CD4-positive, CD25-positive, alpha-beta regulatory T cell (primary cell): Measurements from ENCODE around the gene SOHLH1. TPM values are rescaled to one million over a fixed set of nuclear protein-coding genes. Genes with fewer than 3 reads are reported as not detected.
"Not testable (repeated sequence)": the region's sequence is repeated elsewhere in the genome, so short reads cannot be mapped to it uniquely, and the experiment has no call there.

ENCODE experiments used
- ATAC-seq, 2 donors: fragments of 150-1000 bp; cut with Tn5 transposase; one replicate each; pipeline ENCODE4 v1.10.0; 2021; ENCODE audit warnings: low read depth in 2 of 2, moderate number of reproducible peaks in 2 of 2, moderate library complexity in 1 of 2
- DNase-seq, 3 donors: peaks; one replicate each; pipeline versions ENCODE4 v3.0.0 to v3.0.0-alpha.2; 2012 to 2022; ENCODE audit warnings: mixed read lengths in 1 of 3
- H3K27ac ChIP-seq: one replicate; pipeline ENCODE4 v1.7.0; 2013; ENCODE audit warnings: mild to moderate bottlenecking, low read length; ENCODE audit not compliant: insufficient read depth, poor library complexity, severe bottlenecking
- H3K27me3 ChIP-seq: one replicate; pipeline ENCODE4 v1.7.0; 2013; ENCODE audit warnings: low read length; ENCODE audit not compliant: control insufficient read depth, insufficient read depth
- H3K36me3 ChIP-seq: one replicate; pipeline ENCODE4 v1.7.0; 2013; ENCODE audit warnings: mild to moderate bottlenecking, low read length, moderate library complexity; ENCODE audit not compliant: control insufficient read depth, insufficient read depth
- H3K4me1 ChIP-seq: 2 replicates; pipeline ENCODE4 v1.7.0; 2013; ENCODE audit warnings: mild to moderate bottlenecking, low read length; ENCODE audit not compliant: insufficient read depth, control insufficient read depth, poor library complexity, severe bottlenecking
- H3K4me3 ChIP-seq: one replicate; pipeline ENCODE4 v1.7.0; 2013; ENCODE audit warnings: low read depth, mild to moderate bottlenecking, low read length, moderate library complexity
- H3K9me3 ChIP-seq, 2 experiments: 1 replicate in 1 of 2; 2 replicates in 1 of 2; pipeline ENCODE4 v1.7.0; 2013; ENCODE audit warnings: low read length in 2 of 2, mild to moderate bottlenecking in 1 of 2, moderate library complexity in 1 of 2; ENCODE audit not compliant: control insufficient read depth in 2 of 2
- H3K27ac Mint-ChIP-seq, 3 donors: one replicate each; pipeline ENCODE4 v1.8.0; 2020 to 2022; ENCODE audit warnings: mild to moderate bottlenecking in 3 of 3, mixed read lengths in 3 of 3, moderate library complexity in 2 of 3
- H3K27me3 Mint-ChIP-seq: one replicate; pipeline ENCODE4 v1.8.0; 2022; ENCODE audit warnings: mild to moderate bottlenecking, mixed read lengths
- H3K36me3 Mint-ChIP-seq: one replicate; pipeline ENCODE4 v1.8.0; 2020; ENCODE audit warnings: mixed read lengths
- H3K4me1 Mint-ChIP-seq, 4 donors: one replicate each; pipeline ENCODE4 v1.8.0; 2020 to 2022; ENCODE audit warnings: mixed read lengths in 4 of 4, mild to moderate bottlenecking in 1 of 4
- H3K4me3 Mint-ChIP-seq, 4 donors: one replicate each; pipeline ENCODE4 v1.8.0; 2020 to 2022; ENCODE audit warnings: mild to moderate bottlenecking in 4 of 4, mixed read lengths in 4 of 4, moderate library complexity in 3 of 4
- H3K9me3 Mint-ChIP-seq, 7 donors: one replicate each; pipeline ENCODE4 v1.8.0; 2020 to 2022; ENCODE audit warnings: mixed read lengths in 7 of 7, mild to moderate bottlenecking in 3 of 7, moderate library complexity in 2 of 7
- polyA plus RNA-seq, 4 donors: library from polyadenylated mRNA; unstranded; fragments of 300-500 nt; fragmentation: Illumina TruSeq; gene quantifications; one replicate each; pipeline ENCODE4 v1.2.3, GENCODE V29; 2021
- total RNA-seq: library from RNA; stranded (reverse); gene quantifications from one replicate; pipeline ENCODE4 v1.2.3, GENCODE V29; 2022

Gene SOHLH1
- total and polyA plus RNA-seq, 5 donors from 2014 or later = not detected

DNA sequence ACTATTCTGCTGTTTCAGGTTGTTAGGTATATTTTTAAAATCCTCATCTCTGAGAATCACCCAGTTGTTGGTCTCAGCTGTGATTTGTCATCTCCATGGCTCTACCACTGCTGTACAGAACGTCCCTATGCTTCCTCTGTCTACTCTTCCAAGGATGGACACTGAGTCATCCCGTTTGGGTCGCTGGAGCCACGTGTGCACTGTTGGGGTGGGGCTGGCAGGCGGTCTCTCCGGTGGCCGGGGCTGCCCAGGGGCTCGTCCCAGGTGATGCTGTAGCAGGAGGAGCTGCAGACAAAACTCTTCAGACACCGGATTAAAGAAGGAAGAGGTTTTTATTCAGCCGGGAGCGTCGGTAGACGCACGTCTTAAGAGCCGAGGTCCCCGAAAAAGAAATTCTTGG lies 19.2 kb downstream of the SOHLH1 start:
- H3K36me3 Mint-ChIP-seq = no peaks in the 10 kb centered on the region
- H3K27ac ChIP-seq = no peak overlapping the region
- H3K27me3 Mint-ChIP-seq = peaks cover 4% of the 10 kb centered on the region
- H3K27ac Mint-ChIP-seq = peak overlapping the region in 1 of 3 donors; percentile 95
- no peaks in the 10 kb centered on the region for H3K4me1 ChIP-seq
- ATAC-seq (no peak), DNase-seq (no peak)
- no peaks in the 10 kb centered on the region for H3K27me3 ChIP-seq
- no peaks in the 10 kb centered on the region for H3K36me3 ChIP-seq
- H3K4me1 Mint-ChIP-seq = no peaks in the 10 kb centered on the region
- no peaks in the 10 kb centered on the region for H3K9me3 ChIP-seq
- H3K9me3 Mint-ChIP-seq = peaks cover 0 to 2% (median 0%) of the 10 kb centered on the region in 7 donors
- H3K4me3 Mint-ChIP-seq = no peak overlapping the region
- H3K4me3 ChIP-seq = no peak overlapping the region

DNA sequence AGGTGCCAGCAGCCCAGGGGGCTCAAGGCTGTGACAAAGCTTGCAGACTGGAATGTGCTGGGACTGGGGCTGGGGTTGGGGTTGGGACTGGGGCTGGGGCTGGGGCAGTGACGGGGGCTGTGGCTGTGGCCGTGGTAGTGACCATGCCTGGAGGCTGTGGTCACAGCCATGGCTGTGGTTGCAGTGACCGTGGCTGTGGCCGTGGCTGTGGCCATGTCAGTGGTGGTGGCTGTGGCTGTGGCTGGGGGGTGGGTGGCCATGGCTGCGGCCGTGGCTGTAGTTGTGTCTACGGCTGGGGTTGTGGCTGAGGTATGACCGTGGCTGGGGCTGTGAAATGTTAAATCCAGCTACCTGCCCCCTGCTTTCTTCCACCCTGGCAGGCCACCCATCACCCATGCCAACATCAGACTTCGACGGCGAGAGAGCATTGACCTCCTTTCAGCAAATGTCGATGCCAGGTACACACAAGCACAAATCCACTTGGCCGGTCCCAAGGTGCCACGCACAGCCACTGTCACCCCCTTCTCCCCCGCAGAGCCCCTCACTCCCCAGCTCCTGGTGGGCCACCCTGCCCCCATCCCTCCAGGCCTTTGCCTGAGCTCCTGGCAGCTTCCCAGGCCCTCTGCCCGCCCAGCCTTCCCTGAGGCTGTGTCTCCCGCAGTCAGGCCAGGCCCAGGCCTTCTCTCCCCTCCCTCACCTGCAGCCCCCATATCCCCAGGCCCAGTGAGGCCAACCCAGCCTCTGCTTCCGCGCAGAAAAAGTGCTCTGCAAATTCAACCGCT lies 20.9 kb downstream of the SOHLH1 start:
- H3K36me3 ChIP-seq = no peaks in the 10 kb centered on the region
- H3K27me3 ChIP-seq = no peaks in the 10 kb centered on the region
- H3K4me1 ChIP-seq = no peaks in the 10 kb centered on the region
- Mint-ChIP-seq H3K4me1 (no peaks in the 10 kb centered on the region), H3K27me3 (peaks cover 4% of the 10 kb centered on the region), H3K27ac (no peak overlapping the region), H3K4me3 (no peak overlapping the region), H3K9me3 (peaks cover 0 to 2% (median 0%) of the 10 kb centered on the region in 7 donors), H3K36me3 (no peaks in the 10 kb centered on the region)
- no peaks in the 10 kb centered on the region for H3K9me3 ChIP-seq
- no peak overlapping the region for H3K4me3 ChIP-seq
- no peak for ATAC-seq
- no peak for DNase-seq
- no peak overlapping the region for H3K27ac ChIP-seq

GRCh38 chr9:135677641-135678168 lies 21.6 kb downstream of the SOHLH1 start:
- Mint-ChIP-seq H3K36me3 (no peaks in the 10 kb centered on the region), H3K9me3 (peaks cover 0 to 2% (median 0%) of the 10 kb centered on the region in 7 donors), H3K4me1 (no peaks in the 10 kb centered on the region), H3K27ac (no peak overlapping the region), H3K27me3 (peaks cover 4% of the 10 kb centered on the region), H3K4me3 (no peak overlapping the region)
- Histone ChIP-seq H3K4me1 (no peaks in the 10 kb centered on the region), H3K36me3 (no peaks in the 10 kb centered on the region), H3K4me3 (no peak overlapping the region), H3K27ac (no peak overlapping the region), H3K9me3 (no peaks in the 10 kb centered on the region), H3K27me3 (no peaks in the 10 kb centered on the region)
- DNase-seq (no peak), ATAC-seq (no peak)

- no peaks in the 10 kb centered on the region for H3K36me3 Mint-ChIP-seq
- ATAC-seq = no peak
- no peaks in the 10 kb centered on the region for H3K4me1 Mint-ChIP-seq
- H3K9me3 Mint-ChIP-seq = peaks cover 0 to 3% (median 0%) of the 10 kb centered on the region in 7 donors
- H3K27ac Mint-ChIP-seq = no peak overlapping the region
- DNase-seq = no peak
- peaks cover 4% of the 10 kb centered on the region for H3K27me3 Mint-ChIP-seq
- H3K9me3 ChIP-seq = no peaks in the 10 kb centered on the region
- no peak overlapping the region for H3K27ac ChIP-seq
- no peak overlapping the region for H3K4me3 Mint-ChIP-seq
- H3K27me3 ChIP-seq = no peaks in the 10 kb centered on the region
- no peaks in the 10 kb centered on the region for H3K4me1 ChIP-seq
- H3K4me3 ChIP-seq = no peak overlapping the region
- H3K36me3 ChIP-seq = no peaks in the 10 kb centered on the region
Measured at GRCh38 chr9:135676891-135677290, 22.4 kb downstream of the SOHLH1 start.

- Histone ChIP-seq H3K4me1 (no peaks in the 10 kb centered on the region), H3K36me3 (no peaks in the 10 kb centered on the region), H3K27me3 (no peaks in the 10 kb centered on the region), H3K27ac (no peak overlapping the region), H3K4me3 (no peak overlapping the region), H3K9me3 (no peaks in the 10 kb centered on the region)
- ATAC-seq = no peak
- no peaks in the 10 kb centered on the region for H3K4me1 Mint-ChIP-seq
- H3K27me3 Mint-ChIP-seq = peaks cover 2% of the 10 kb centered on the region
- H3K4me3 Mint-ChIP-seq = no peak overlapping the region
- DNase-seq = no peak
- peaks cover 0 to 3% (median 0%) of the 10 kb centered on the region in 7 donors for H3K9me3 Mint-ChIP-seq
- H3K27ac Mint-ChIP-seq = no peak overlapping the region
- no peaks in the 10 kb centered on the region for H3K36me3 Mint-ChIP-seq
Measured at GRCh38 chr9:135674977-135675376, 24.3 kb downstream of the SOHLH1 start.

- Histone ChIP-seq H3K27ac (no peak overlapping the region), H3K4me3 (no peak overlapping the region), H3K9me3 (no peaks in the 10 kb centered on the region), H3K4me1 (no peaks in the 10 kb centered on the region), H3K36me3 (no peaks in the 10 kb centered on the region), H3K27me3 (no peaks in the 10 kb centered on the region)
- Mint-ChIP-seq H3K27ac (no peak overlapping the region), H3K4me3 (no peak overlapping the region), H3K27me3 (no peaks in the 10 kb centered on the region), H3K9me3 (peaks cover 0 to 5% (median 0%) of the 10 kb centered on the region in 7 donors), H3K4me1 (no peaks in the 10 kb centered on the region), H3K36me3 (no peaks in the 10 kb centered on the region)
- DNase-seq = no peak
- ATAC-seq = no peak
Measured at GRCh38 chr9:135673941-135674340, 25.3 kb downstream of the SOHLH1 start.

DNA sequence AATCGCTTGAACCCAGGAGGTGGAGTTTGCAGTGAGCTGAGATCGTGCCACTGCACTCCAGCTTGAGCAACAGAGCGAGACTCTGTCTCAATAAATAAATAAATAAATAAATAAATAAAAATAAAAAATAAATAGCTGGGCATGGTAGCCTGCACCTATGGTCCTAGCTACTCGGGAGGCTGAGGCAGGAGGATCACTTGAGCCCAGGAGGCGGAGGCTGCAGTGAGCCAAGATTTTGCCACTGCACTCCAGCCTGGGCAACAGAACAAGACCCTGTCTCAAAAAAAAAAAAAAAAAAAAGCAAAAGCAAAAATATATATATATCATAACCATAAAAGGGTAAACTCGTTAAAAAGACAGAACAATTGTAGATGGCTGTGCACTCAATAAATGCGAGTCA lies 26.5 kb downstream of the SOHLH1 start:
- not testable (repeated sequence) for H3K27ac Mint-ChIP-seq, H3K4me3 ChIP-seq, H3K27me3 ChIP-seq, H3K4me1 ChIP-seq, H3K36me3 Mint-ChIP-seq, H3K9me3 ChIP-seq, H3K4me3 Mint-ChIP-seq, H3K9me3 Mint-ChIP-seq, H3K36me3 ChIP-seq, DNase-seq, H3K4me1 Mint-ChIP-seq, H3K27me3 Mint-ChIP-seq, ATAC-seq, H3K27ac ChIP-seq

DNA sequence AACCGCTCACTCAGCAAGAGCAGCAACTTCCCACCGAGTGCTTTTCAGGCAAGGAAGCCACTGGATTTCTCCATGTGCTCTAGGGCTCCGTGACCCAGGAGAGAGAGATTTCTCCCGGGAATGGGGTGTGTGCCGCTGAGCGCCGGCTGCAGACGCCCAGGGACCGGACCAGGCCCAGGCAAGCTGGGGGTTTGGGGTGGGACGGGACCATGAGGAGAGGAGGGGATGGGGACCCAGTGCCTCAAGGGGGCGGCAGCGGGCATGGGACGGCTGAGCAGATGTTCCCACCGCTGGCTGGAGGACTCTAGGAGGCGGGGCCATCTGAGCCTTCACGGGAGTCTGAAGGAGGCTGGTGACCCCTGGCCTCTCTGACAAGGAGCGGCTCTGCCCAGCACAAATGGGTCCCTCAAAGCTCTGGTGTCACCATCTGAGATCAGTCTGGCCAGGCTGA lies 27.7 kb downstream of the SOHLH1 start:
- Mint-ChIP-seq H3K27me3 (no peaks in the 10 kb centered on the region), H3K4me1 (no peaks in the 10 kb centered on the region), H3K4me3 (no peak overlapping the region), H3K36me3 (no peaks in the 10 kb centered on the region), H3K27ac (no peak overlapping the region), H3K9me3 (peaks cover 0 to 5% (median 0%) of the 10 kb centered on the region in 7 donors)
- H3K27ac ChIP-seq = no peak overlapping the region
- no peak overlapping the region for H3K4me3 ChIP-seq
- H3K36me3 ChIP-seq = no peaks in the 10 kb centered on the region
- H3K4me1 ChIP-seq = no peaks in the 10 kb centered on the region
- ATAC-seq = no peak
- H3K27me3 ChIP-seq = no peaks in the 10 kb centered on the region
- no peaks in the 10 kb centered on the region for H3K9me3 ChIP-seq
- DNase-seq = no peak
